Measurements from ENCODE around the gene KAT6B.
"Not testable (repeated sequence)": the region's sequence is repeated elsewhere in the genome, so short reads cannot be mapped to it uniquely, and the experiment has no call there.

KAT6B gene

GRCh38 chr10:74916283-74916682, 89.9 kb downstream of the KAT6B start:
- H3K79me2 ChIP-seq (ENCODE audit: insufficient read depth, low read depth) = 0 out of 2 replicates have a peak, but pooled peaks cover 4% of the 10 kb centered on the region
- no peak for TF ChIP-seq CTCF (conservative IDR thresholded peaks at IDR 0.05; ENCODE audit: low read depth, low read length)
- H3K9ac ChIP-seq = no peak overlapping the region
- no peak overlapping the region for H3K4me3 ChIP-seq (IDR thresholded peaks at IDR 0.05; ENCODE audit: insufficient read depth, low read depth, low read length)
- H3K27me3 ChIP-seq (ENCODE audit: insufficient read depth, low read depth) = no peaks in the 10 kb centered on the region
- H2AFZ ChIP-seq (ENCODE audit: low read depth) = no peak overlapping the region
- H4K20me1 ChIP-seq (ENCODE audit: insufficient read depth) = no peaks in the 10 kb centered on the region
- H3K4me1 ChIP-seq (ENCODE audit: low read depth, poor library complexity, severe bottlenecking) = peaks cover 38% of the 10 kb centered on the region
- no peak overlapping the region for H3K27ac ChIP-seq
- H3K4me2 ChIP-seq = no peak overlapping the region
- no peaks in the 10 kb centered on the region for H3K36me3 ChIP-seq (ENCODE audit: insufficient read depth)

DNA sequence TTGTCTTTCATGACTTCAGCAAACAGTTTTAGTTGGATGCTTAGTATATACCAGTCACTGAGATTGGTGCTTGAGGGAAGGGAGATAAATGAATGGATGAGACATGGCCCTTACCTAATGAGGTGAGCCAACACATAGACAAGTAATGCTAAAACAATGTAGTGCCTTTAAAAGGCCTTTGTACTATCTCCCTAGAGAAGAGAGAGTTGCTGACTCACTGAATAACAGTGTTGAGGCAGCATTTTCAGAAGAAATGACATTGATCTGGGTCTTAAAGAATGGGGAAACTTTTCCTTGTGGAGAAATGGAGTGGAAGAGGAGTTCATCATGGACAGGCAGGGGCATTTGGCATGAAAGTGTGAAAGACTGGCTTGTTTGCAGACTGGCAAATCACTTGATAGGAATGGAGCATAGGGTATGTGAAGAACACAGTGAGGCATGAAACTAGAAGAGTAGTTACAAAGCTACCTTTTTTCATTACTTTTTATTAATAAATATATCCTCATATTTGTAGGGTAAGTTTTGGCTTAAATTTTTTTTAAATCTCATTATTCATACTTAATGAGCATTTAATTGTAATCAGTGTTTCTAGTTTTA, 91.2 kb downstream of the KAT6B start:
- H3K9ac ChIP-seq = no peak overlapping the region
- H3K79me2 ChIP-seq (ENCODE audit: insufficient read depth, low read depth) = 0 out of 2 replicates have a peak, but pooled peaks cover 4% of the 10 kb centered on the region
- no peaks in the 10 kb centered on the region for H3K36me3 ChIP-seq (ENCODE audit: insufficient read depth)
- no peak overlapping the region for H3K4me2 ChIP-seq
- peaks cover 38% of the 10 kb centered on the region for H3K4me1 ChIP-seq (ENCODE audit: low read depth, poor library complexity, severe bottlenecking)
- H3K27me3 ChIP-seq (ENCODE audit: insufficient read depth, low read depth) = no peaks in the 10 kb centered on the region
- no peak overlapping the region for H3K4me3 ChIP-seq (IDR thresholded peaks at IDR 0.05; ENCODE audit: insufficient read depth, low read depth, low read length)
- no peak overlapping the region for H3K27ac ChIP-seq
- TF ChIP-seq CTCF (conservative IDR thresholded peaks at IDR 0.05; ENCODE audit: low read depth, low read length) = no peak
- H4K20me1 ChIP-seq (ENCODE audit: insufficient read depth) = no peaks in the 10 kb centered on the region
- H2AFZ ChIP-seq (ENCODE audit: low read depth) = no peak overlapping the region

DNA sequence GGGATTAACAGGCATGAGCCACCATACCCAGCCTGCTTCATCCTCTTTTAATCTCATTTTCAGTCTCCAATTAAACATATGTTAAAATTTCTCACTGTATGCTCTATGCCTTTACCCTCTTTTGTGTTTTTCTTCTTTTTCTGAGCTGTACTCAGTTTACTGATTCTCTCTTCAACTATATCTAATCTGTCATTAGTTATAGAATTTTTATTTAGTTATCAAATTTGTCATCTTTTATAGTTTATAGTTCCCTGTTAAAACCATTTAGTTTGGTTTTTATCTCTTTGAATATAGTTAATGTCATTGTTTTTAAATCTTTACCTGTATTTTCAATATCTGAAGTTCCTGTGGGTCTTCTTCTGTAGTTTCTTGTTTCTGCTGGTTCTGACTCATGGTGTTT, 93.3 kb downstream of the KAT6B start:
- Histone ChIP-seq H3K27me3 (ENCODE audit: insufficient read depth, low read depth) (no peaks in the 10 kb centered on the region), H3K36me3 (ENCODE audit: insufficient read depth) (no peaks in the 10 kb centered on the region), H3K27ac (no peak overlapping the region), H4K20me1 (ENCODE audit: insufficient read depth) (no peaks in the 10 kb centered on the region), H3K9ac (no peak overlapping the region), H3K4me1 (ENCODE audit: low read depth, poor library complexity, severe bottlenecking) (peaks cover 28% of the 10 kb centered on the region), H3K4me3 (IDR thresholded peaks at IDR 0.05; ENCODE audit: insufficient read depth, low read depth, low read length) (no peak overlapping the region), H3K79me2 (ENCODE audit: insufficient read depth, low read depth) (no peaks in the 10 kb centered on the region), H2AFZ (ENCODE audit: low read depth) (no peak overlapping the region), H3K4me2 (no peak overlapping the region)
- TF ChIP-seq CTCF (conservative IDR thresholded peaks at IDR 0.05; ENCODE audit: low read depth, low read length) = no peak

GRCh38 chr10:74921070-74921469, 94.7 kb downstream of the KAT6B start:
- peaks cover 18% of the 10 kb centered on the region for H3K4me1 ChIP-seq (ENCODE audit: low read depth, poor library complexity, severe bottlenecking)
- not testable (repeated sequence) for H3K9ac ChIP-seq; H3K27me3 ChIP-seq (ENCODE audit: insufficient read depth, low read depth); H4K20me1 ChIP-seq (ENCODE audit: insufficient read depth); H3K27ac ChIP-seq; H3K4me3 ChIP-seq (IDR thresholded peaks at IDR 0.05; ENCODE audit: insufficient read depth, low read depth, low read length); H2AFZ ChIP-seq (ENCODE audit: low read depth); H3K4me2 ChIP-seq; H3K79me2 ChIP-seq (ENCODE audit: insufficient read depth, low read depth); H3K36me3 ChIP-seq (ENCODE audit: insufficient read depth)

DNA sequence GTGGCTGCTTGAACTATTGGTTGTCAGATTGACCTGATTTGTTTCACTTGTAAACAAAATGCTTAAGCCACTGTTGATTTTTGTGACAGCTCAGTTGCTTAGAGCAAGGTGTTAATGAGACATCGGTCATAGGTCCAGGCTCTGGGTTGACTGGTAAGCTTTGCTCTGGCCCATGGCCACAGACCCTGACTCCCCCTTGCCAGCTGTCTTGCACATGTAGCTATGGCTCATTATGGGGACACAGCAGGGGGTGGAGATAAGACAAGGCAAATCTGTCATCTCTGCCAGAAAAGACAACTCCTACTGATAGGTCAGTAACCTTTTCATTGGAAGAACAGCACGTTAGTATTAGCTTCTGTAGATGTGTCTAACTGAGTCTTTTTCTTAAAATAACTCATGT, 95.3 kb downstream of the KAT6B start:
- Histone ChIP-seq H4K20me1 (ENCODE audit: insufficient read depth) (no peaks in the 10 kb centered on the region), H3K4me3 (IDR thresholded peaks at IDR 0.05; ENCODE audit: insufficient read depth, low read depth, low read length) (no peak overlapping the region), H3K9ac (no peak overlapping the region), H3K36me3 (ENCODE audit: insufficient read depth) (no peaks in the 10 kb centered on the region), H3K27me3 (ENCODE audit: insufficient read depth, low read depth) (no peaks in the 10 kb centered on the region), H3K4me2 (no peak overlapping the region), H3K79me2 (ENCODE audit: insufficient read depth, low read depth) (no peaks in the 10 kb centered on the region), H2AFZ (ENCODE audit: low read depth) (no peak overlapping the region), H3K27ac (no peak overlapping the region), H3K4me1 (ENCODE audit: low read depth, poor library complexity, severe bottlenecking) (peaks cover 11% of the 10 kb centered on the region)
- no peak for TF ChIP-seq CTCF (conservative IDR thresholded peaks at IDR 0.05; ENCODE audit: low read depth, low read length)

Data from KMS-11 (cell line).